AG04449 (cell line): ENCODE data around the gene SET.
A peak's percentile ranks its signal among the peaks of the same experiment; 100 is the strongest.

ENCODE experiments used
- CTCF ChIA-PET: fragments of 350-600 bp; formaldehyde crosslinking; extraction: SDS; loops from one replicate; lab custom pipeline; 2021; ENCODE audit warnings: antibody characterized with exemption; lab: Yijun Ruan, JAX
- POLR2A ChIA-PET: fragments of 400-600, 350-600 bp; formaldehyde crosslinking; extraction: SDS; loops from one replicate; lab custom pipeline; 2020; ENCODE audit warnings: antibody characterized with exemption, inconsistent platforms; lab: Yijun Ruan, JAX
- DNase-seq: peaks from one replicate; pipeline ENCODE4 v3.0.0-alpha.2; 2010; ENCODE audit warnings: low read depth, low spot score
- H3K4me3 ChIP-seq: 2 replicates; pipeline ENCODE4 v1.5.1; 2011; ENCODE audit warnings: low read depth, mild to moderate bottlenecking, control low read depth, low read length
- TF ChIP-seq, protein P1 (sequence below): IDR thresholded peaks from one replicate; pipeline ENCODE4 v1.5.1; 2011; ENCODE audit warnings: mild to moderate bottlenecking, moderate library complexity, low read length, control low read depth, inconsistent platforms; ENCODE audit not compliant: insufficient read depth; ENCODE audit errors: missing control alignments

Gene SET

DNA sequence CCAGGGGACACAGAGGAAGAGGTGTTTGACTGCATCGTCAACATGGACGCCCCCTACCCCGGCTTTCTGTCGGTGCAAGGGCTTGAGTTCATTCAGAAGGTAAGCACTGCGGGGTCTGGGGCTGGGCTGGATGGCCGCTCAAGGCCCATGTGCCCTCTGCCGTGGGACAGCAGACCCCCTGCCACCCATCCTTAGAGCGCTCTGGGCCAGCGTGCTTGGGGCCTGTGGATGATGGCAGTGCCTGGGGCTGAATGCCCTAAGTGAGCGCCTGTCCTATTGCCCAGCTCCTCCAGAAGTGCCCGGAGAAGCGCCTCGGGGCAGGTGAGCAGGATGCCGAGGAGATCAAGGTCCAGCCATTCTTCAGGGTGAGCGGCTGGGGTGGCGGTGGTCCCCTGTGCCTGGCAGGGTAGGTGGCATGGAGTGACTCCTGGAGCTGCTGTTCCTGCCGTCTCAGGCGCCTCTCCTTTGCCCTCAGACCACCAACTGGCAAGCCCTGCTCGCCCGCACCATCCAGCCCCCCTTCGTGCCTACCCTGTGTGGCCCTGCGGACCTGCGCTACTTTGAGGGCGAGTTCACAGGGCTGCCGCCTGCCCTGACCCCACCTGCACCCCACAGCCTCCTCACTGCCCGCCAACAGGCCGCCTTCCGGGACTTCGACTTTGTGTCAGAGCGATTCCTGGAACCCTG is 31.0 kb downstream of the SET start:
- no peak overlapping the region for H3K4me3 ChIP-seq
- POLR2A ChIA-PET: no interaction called here
- CTCF ChIA-PET: interaction anchor here (2.0 kb wide), 1 partner anchor 13 kb away, joined by 7 read pairs; no protein-coding TSS in a partner anchor
- no peak for DNase-seq
- TF ChIP-seq, protein P1, sequence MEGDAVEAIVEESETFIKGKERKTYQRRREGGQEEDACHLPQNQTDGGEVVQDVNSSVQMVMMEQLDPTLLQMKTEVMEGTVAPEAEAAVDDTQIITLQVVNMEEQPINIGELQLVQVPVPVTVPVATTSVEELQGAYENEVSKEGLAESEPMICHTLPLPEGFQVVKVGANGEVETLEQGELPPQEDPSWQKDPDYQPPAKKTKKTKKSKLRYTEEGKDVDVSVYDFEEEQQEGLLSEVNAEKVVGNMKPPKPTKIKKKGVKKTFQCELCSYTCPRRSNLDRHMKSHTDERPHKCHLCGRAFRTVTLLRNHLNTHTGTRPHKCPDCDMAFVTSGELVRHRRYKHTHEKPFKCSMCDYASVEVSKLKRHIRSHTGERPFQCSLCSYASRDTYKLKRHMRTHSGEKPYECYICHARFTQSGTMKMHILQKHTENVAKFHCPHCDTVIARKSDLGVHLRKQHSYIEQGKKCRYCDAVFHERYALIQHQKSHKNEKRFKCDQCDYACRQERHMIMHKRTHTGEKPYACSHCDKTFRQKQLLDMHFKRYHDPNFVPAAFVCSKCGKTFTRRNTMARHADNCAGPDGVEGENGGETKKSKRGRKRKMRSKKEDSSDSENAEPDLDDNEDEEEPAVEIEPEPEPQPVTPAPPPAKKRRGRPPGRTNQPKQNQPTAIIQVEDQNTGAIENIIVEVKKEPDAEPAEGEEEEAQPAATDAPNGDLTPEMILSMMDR: no peak

DNA sequence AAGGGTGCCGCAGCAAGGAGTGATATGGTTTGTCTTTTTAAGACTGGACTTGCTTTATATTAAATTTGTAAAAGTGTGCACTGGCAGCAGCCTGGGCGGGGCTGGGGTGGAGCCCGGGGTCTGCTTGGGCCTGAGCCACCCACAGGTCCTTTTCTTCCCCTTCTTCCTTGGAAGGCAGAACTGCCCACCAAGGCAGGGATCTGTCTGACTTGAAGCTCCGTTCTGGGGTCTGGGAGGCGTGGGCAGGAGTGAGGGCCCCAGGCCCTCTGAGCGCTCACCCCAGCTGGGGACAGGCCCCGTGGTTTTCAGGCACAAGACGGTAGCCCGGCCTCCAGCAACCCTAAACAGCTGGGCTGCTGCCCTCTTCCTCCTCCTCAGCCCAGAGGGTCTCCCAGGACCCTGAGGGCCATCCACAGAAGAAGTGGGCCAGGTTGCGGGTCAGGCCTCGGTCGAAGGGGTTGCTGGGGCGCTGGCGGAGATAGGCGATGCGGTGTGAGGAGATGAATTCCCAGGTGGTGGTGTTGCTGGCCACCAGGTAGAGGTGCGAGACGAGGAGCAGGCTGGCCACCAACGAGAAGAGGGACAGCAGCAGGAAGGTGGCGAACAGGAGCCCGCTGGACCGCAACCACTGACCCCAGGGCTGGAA is 31.9 kb downstream of the SET start:
- TF ChIP-seq, protein P1: no peak
- ChIA-PET CTCF (interaction anchor here (2.0 kb wide), 1 partner anchor 12 kb away, joined by 7 read pairs; no protein-coding TSS in a partner anchor), POLR2A (no interaction called here)

GRCh38 chr9:128721487-128722010 is 32.5 kb downstream of the SET start:
- ChIA-PET CTCF (interaction anchor here (2.0 kb wide), 1 partner anchor 11 kb away, joined by 7 read pairs; no protein-coding TSS in a partner anchor), POLR2A (no interaction called here)
- no peak for DNase-seq
- TF ChIP-seq, protein P1: no peak
- H3K4me3 ChIP-seq: no peak overlapping the region

More for the DNA sequence above, 31.9 kb downstream of the SET start:
- no peak for DNase-seq
- no peak overlapping the region for H3K4me3 ChIP-seq

DNA sequence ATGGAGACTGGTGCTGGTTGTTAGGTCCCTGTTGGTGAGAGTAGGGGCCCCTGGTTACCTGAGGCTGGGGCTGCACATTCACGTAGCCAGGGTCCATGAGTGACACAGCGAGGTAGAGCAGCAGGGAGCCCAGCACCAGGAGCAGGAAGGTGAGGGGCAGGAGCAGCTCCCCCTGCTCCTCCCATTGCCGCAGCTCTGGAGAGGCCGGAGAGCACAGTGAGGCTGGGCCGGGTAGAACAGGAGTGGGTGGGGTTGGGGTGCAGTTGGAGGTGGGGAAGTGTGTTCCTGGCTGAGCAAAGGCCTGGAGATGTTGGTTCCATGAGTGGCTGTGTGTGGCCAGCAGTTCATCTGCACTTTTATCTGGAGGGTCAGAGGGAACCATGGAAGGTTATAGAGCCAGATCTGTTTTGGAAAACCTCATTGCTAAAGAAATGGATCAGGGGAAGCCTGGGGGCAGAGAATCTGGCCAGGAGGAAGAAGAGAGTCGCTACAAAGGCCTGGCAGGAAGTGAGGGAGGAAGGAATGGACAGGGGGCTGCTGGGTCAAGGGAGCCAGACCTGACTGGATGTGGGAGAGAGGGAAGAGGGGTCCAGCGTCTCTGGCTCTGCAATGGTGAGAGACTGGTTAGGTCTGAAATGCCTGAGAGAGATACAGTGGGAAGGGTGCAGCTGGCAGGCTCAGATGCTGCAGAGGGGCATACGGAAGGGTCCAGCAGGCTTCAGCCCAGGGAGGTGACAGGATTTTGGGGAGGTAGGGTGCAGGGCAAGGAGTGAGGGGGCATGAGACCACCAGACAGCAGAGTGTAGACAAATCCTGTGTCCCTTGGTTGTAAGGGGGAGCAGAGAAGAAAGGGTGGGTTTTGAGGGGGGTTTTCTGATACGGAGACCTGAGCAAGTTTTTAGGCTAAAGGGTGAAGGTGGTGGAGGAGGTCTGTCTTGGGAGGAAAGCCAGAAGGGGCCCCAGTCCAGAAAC is 33.6 kb downstream of the SET start:
- ChIA-PET POLR2A (no interaction called here), CTCF (interaction anchor here (2.0 kb wide), 1 partner anchor 10 kb away, joined by 7 read pairs; no protein-coding TSS in a partner anchor)
- H3K4me3 ChIP-seq: no peak overlapping the region; the same call in 1 of the 2 replicates
- DNase-seq: no peak
- TF ChIP-seq, protein P1: no peak

DNA sequence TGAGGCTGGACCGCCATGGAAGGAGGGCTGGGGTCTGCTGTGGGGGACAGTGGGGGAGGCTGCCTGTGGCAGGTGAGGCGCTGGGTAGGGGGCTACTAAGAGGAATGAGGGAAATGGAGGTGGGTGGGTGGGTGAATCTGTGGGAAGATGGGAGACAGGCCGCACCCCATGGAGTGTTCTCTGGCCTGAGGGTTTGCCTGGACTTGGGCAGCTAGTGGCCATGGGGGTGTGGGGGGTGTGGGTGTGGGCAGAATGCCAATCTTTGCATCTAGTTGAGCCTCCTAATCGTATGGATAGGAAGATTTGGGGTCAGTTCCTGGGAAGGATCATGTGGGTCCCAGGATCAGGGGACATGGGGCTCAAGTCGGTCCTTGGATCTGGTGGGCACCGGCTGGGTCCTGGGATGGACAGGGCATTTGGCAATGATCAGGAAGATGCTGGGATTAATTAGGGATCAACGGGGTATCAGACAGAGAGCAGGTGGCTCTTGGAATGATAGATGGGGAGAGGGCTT is 34.4 kb downstream of the SET start:
- CTCF ChIA-PET: interaction anchor here (0.7 to 3.2 kb wide), 5 partner anchors 9 to 95 kb away, joined by 4 to 46 read pairs (median 8); partner anchors contain the start of gene ENDOG
- POLR2A ChIA-PET: no interaction called here
- no peak for DNase-seq

More for the DNA sequence above, 34.4 kb downstream of the SET start:
- TF ChIP-seq, protein P1: no peak
- H3K4me3 ChIP-seq: peak overlapping the region; percentile 74
